ENCODE data around the gene BMPR1B.

DNA sequence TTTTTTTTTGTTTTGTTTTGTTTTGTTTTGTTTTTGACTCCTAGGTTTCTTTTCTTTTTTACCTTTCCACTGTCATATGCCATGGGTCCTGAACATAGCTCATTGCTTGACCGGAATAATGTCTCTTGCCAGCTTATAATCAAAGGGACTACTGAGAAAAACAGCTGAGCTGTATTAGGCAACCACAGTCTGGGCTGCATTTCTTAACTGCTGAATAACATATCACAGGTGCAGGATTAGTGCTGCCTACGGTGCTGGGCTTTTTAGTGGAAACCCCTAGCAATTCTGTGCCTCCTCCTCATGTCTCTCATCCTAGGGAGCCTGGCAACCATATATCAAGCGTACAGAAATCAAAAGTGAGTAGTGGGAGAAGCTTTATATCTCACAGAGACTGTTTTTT, 333.5 kb downstream of the BMPR1B start:
- TF ChIP-seq CTCF (IDR thresholded peaks at IDR 0.05) (no peak), POLR2A (IDR thresholded peaks at IDR 0.05) (no peak)

Measured in right lobe of liver (tissue), 4 donors.